DMS79 treated with DMSO at 0.1 percent for 48 hours (cell line): ENCODE results near the gene SH2D5.

Experiments used
- DNase-seq: peaks from one replicate; lab custom pipeline; 2025; lab: John Stamatoyannopoulos, UW

SH2D5 gene

DNA sequence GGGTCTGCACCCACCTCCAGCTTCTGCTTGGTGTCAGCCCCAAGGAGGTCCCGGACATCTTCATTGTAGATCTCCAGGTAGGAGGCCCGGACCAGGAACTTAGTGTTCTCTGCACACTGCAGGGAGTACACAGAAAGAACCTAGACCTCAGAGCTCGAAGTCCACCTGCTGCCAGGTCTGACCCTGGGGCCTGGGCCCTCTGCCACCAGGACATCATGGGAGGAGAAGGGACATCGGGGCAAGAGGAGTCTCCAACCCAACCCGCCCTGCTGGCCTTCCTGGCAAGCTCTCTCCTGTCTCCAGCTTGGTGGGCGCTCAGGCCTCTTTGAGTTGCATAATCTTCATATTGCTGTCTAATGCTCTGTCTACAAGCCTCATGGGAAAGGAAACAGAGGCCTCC, 19.1 kb downstream of the SH2D5 start:
- DNase-seq = no peak

DNA sequence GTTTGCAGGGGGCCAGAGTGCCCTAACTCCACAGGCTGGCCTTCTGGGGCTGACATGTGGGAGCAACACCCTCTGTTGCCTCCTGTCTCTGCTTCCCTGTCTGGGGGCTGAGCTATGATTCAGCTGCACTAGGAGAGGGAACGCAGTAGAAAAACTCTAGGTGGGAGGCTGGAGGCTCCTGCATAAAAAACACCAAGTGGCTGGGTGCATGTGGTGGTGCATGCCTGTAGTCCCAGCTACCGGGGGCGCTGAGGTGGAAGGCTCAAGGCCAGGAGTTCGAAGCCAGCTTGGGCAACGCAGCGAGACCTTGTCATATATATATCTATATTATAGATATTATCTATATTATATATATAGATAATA, 20.3 kb downstream of the SH2D5 start:
- no peak for DNase-seq

DNA sequence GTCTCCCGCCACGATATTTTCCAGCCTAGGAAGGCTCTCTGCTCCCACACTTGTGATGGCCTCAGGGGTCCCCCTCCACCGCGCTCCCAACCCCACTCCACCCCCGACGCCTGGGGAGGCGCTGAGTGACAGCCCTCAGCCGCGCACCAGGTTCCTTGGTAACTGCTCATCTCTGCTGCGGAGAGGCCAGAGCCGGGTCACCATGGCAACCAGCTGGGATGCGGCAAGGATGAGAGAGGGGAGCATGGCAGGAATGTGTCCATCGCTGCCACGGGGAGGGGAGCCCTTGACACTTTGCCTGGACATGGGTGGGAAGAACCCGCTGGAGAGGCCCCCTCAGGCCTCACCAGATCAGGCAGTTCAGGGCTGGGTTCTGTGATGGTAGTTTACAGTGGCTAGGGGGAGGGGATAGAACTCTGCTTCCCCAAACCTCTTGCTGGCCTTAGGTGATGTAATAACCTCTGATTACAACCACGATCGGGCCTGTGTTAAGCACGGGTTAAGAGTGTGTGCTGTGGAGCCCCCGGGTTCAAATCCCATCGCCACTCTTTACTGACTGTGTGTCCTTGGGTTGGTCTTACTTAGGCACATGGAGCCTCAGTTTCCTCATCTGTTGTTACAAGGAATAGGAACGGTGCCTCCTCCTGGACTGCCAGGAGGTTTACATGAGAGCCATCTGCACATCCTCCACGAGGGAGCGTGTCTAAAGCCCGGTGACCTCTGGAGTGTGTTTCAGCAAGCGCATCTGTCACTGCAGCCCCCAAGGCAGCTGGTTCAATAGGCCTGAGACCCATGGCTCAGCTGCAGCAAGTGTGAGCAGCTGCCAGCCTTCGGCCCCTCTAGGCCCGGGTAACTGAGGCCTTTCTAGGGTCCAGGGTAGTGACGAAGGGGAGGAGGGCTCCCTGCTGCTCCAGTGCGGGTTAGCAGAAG, 21.0 kb downstream of the SH2D5 start:
- no peak for DNase-seq

- peak; percentile 31 for DNase-seq
These were observed 21.8 kb downstream of the SH2D5 start for GRCh38 chr1:20710469-20711284.

DNA sequence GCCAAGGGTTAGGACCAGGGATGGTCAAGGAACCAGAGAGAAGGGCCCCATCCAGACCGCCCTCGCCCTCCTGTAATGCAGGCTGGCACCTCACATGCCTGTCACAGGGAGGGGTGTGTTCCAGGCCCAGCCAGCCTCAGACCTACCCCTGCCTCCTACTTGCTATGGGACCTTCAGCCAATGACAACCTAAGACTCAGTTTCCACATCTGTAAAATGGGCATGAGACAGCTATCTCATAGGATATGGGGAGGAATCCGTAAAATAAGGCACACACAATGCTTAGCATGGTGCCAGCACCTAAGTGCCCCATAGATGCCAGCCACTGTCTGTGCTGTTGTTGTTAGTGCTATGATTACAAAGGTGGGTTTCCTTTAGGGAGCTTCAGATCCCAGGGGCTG, 22.6 kb downstream of the SH2D5 start:
- no peak for DNase-seq

DNA sequence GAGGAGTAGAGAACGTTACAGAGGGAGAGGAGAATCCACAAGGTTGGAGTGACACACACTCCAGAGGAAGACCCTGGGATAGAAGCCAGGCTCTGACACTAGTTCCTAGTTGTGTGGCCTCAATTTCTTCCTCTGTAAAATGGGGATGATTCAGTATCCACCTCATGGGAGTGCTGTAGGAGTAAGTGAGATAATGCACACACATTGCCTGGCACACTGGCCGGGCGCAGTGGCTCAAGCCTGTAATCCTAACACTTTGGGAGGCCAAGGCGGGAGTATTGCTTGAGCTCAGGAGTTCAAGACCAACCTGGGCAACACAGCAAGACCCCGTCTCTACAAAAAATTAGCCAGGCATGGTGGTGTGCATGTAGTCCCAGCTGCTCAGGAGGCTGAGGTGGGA, 23.6 kb downstream of the SH2D5 start:
- no peak for DNase-seq

GRCh38 chr1:20708057-20708456, 24.4 kb downstream of the SH2D5 start:
- no peak for DNase-seq

- no peak for DNase-seq
These were observed 25.7 kb downstream of the SH2D5 start for GRCh38 chr1:20706841-20707240.

DNA sequence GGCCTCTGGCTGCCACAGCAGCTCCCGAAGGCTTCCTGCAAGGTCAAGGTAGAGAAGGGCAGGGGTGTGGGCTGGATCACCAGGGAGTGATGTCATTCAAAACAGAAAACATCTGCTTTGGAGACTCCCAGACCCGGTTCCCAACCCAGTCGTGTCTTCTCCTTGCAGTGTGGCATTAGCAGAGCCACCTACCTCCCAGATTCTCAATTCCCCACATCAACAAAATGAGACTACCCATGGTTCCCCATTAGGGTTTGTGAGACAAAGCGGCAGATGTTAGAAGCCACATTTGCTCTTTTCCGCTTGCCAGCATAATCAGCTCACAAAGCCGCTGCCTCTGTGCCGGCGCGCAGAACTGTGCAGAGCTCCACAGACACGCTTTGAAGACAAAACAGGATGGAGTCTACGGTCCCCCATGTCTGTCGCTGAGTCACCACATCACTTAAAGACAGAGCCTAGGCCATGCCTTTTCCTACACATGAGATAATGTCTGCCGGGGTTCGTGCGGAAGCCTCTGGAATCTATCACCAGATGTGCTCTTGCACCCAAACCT, 27.2 kb downstream of the SH2D5 start:
- no peak for DNase-seq

- DNase-seq = no peak
These were observed 27.9 kb downstream of the SH2D5 start for GRCh38 chr1:20704390-20705202.

GRCh38 chr1:20703124-20703756, 29.3 kb downstream of the SH2D5 start:
- DNase-seq = no peak

GRCh38 chr1:20702416-20702815, 30.1 kb downstream of the SH2D5 start:
- no peak for DNase-seq

- no peak for DNase-seq
These were observed 30.7 kb downstream of the SH2D5 start for GRCh38 chr1:20701847-20702246.

DNA sequence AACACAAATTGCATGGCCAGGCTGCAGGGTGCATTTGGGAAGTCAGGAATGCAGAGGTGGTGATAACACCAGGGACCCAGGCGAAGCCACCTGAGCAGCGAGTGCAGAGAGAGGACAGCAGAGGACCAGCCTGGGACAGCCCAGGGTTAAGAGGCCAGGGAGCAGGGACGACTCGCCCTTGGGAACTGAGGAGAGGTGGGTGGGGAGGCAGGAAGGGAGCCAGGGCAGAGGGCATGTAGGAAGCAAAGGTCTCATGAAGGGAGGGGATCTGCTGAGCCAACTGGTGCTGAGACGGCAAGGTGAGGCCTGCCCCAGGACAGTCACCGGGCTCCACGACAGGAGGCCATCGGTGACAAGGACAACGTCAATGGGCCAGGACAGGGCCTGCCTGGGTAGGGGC, 31.1 kb downstream of the SH2D5 start:
- DNase-seq = no peak

DNA sequence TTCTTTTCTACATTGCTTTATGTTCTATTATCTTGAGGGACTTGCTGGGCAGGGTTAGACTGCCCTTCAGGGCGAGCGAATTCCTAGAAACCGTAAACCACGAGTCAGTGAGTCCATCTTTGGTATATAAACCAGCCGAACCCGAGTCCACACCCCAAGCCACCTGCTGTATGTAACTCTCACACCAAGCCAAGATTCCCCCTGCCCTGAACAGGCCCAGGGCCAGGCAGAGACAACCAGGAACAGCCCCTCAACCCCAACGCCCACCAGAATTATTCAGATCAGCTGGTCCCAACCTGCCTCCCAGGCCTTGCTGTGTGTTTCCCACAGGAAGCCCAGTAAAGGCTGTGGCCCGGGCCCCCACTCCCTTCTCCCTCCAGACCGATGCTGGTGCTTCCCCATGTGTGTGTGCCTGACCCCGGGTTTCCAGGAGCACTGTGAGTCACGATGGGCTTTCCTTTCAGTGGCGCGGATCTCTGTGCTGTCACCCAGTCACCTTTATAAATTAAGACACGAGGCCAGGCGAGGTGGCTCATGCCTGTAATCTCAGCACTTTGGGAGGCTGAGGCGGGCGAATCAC, 31.8 kb downstream of the SH2D5 start:
- no peak for DNase-seq

- DNase-seq = no peak
These were observed 32.9 kb downstream of the SH2D5 start for GRCh38 chr1:20699558-20699957.

DNA sequence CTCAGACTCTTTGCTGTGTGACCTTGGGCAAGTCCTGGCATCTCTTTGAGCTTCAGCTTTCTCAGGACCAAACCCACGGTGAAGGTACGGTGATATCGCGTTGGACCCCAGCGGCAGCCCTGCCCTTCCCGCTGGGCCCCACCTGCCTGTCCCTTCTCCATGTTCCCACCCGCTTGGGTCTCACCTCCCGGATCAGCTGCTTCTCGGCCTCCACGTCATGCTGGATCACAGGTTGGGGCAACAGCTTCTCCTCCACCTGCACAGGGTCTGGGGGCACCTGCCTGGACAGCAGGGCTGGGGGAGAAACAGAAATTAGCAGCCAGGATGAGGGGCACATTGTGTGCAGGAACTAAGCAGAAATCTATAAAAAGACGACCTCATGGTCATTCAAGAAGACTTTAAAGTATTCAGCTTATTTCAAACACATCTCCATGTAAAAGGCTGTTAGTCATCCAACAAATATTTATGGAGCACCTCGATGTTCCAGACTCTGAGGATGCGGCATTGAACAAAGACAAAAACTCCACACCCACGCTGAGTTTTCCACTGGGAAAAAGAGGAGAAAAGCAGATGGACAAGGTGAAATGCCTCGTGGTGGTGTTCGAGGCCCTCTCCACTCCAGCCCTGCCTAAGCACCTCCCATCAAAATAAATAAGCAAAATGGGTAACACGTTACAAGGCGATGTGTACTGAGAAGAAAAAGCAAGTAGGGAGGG, 34.1 kb downstream of the SH2D5 start:
- DNase-seq = no peak

GRCh38 chr1:20697563-20697962, 34.9 kb downstream of the SH2D5 start:
- DNase-seq = peak; percentile 56

DNA sequence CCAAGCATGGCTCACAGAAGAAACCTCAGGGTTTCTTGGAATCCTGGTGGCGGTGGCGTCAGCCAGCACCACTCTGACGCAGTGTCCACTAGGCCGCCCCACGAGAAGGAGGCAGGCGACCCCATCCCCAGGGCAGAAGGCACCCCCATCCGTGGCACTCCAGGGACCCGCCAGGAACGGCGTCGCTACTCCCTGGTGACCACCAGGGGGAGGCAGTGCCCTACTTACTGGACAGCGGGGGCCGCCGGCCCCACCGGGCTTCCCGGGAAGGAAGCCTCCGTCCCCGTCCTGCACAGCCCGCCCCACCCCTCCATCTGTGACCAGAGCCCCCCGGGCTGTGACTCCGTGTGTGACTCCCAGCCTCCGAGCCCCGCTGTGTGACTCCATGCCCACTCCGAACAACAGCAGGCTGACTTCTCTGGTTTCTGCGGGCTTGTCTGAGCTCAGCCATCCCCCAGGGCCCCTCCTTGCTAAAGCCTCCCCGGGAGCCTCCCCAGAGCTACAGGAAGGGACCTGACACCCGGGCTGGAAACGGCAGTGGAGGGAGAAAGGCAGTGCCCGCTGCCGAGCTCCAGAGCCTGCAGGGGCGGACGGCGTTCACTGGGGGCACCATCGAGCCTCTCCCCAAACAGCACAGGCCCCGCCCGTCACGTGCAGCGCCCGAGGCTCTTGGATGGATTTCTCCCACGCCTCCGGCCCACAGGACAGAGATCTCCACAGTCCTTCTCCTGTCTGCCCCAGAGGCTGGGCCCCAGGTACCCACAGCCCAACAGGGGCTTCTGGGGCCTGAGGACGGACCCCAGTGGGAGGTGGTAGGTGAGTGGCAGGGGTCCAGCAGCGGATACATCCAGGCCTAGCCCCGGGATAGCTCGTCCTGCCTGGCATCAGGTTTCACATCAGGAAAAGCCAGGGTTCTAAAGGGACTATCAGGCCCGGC, 35.8 kb downstream of the SH2D5 start:
- peak; percentile 95 for DNase-seq
